H1 (cell line): ENCODE data around the gene IL10. TPM values are rescaled to one million over a fixed set of nuclear protein-coding genes. Genes with fewer than 3 reads are reported as not detected.

ENCODE experiments used
- CTCF ChIA-PET: fragments of 300-600 bp; sonication (Branson Sonifier 250); formaldehyde crosslinking; loops from one replicate; lab custom pipeline; 2021; ENCODE audit not compliant: partially characterized antibody; lab: Charles Lee
- POLR2A ChIA-PET: fragments of 300-600 bp; sonication (Branson Sonifier 250); formaldehyde crosslinking; loops from one replicate; lab custom pipeline; 2021; ENCODE audit warnings: inconsistent platforms; ENCODE audit not compliant: partially characterized antibody; lab: Charles Lee
- DNase-seq, 2 experiments: peaks; one replicate each; pipeline versions ENCODE4 v3.0.0 to v3.0.0-alpha.2; 2010 to 2022; ENCODE audit warnings: low spot score in 2 of 2, low read depth in 1 of 2, mixed read lengths in 1 of 2
- FAIRE-seq: peaks from 2 replicates; lab custom pipeline; 2011; peaks lifted over from hg19 to GRCh38; lab: Jason Lieb, UNC
- H2AFZ ChIP-seq: 2 replicates; pipeline ENCODE4 v1.8.1; 2012; ENCODE audit warnings: low read length, inconsistent platforms
- H2AK5ac ChIP-seq: 2 replicates; pipeline ENCODE4 v1.6.1; 2013; ENCODE audit warnings: low read depth, low read length
- H2BK120ac ChIP-seq: replicated peaks from 2 replicates; pipeline ENCODE3; 2013; ENCODE audit warnings: low read depth, low read length, inconsistent platforms
- H2BK12ac ChIP-seq: 2 replicates; pipeline ENCODE4 v1.6.1; 2013; ENCODE audit warnings: low read depth, low read length
- H2BK15ac ChIP-seq: 2 replicates; pipeline ENCODE4 v1.6.1; 2013; ENCODE audit warnings: low read length
- H2BK20ac ChIP-seq: 2 replicates; pipeline ENCODE4 v1.6.1; 2013; ENCODE audit warnings: low read length
- H2BK5ac ChIP-seq: 2 replicates; pipeline ENCODE4 v1.6.1; 2013; ENCODE audit warnings: low read depth, low read length
- H3K14ac ChIP-seq: 2 replicates; pipeline ENCODE4 v1.6.1; 2013; ENCODE audit warnings: inconsistent platforms; ENCODE audit not compliant: insufficient read length
- H3K18ac ChIP-seq: 2 replicates; pipeline ENCODE4 v1.6.1; 2013; ENCODE audit warnings: low read length; ENCODE audit errors: extremely low read depth
- H3K23ac ChIP-seq: 2 replicates; pipeline ENCODE4 v1.6.1; 2013; ENCODE audit warnings: inconsistent platforms; ENCODE audit not compliant: insufficient read length
- H3K23me2 ChIP-seq: 2 replicates; pipeline ENCODE4 v1.6.1; 2013; ENCODE audit warnings: low read depth, low read length
- H3K27ac ChIP-seq: 2 replicates; pipeline ENCODE4 v1.6.1; 2011; ENCODE audit warnings: low read depth, low read length, inconsistent platforms
- H3K27me3 ChIP-seq, 4 experiments: replicated peaks in 1 of 4; 1 replicate in 1 of 4; 2 replicates in 3 of 4; pipeline versions ENCODE4 v1.6.1 to v1.8.1; 2011 to 2013; ENCODE audit warnings: low read length in 3 of 4, mild to moderate bottlenecking in 3 of 4, inconsistent platforms in 2 of 4, mixed read lengths in 2 of 4, moderate library complexity in 1 of 4; ENCODE audit not compliant: control insufficient read depth in 3 of 4, insufficient read depth in 3 of 4; ENCODE audit errors: extremely low read depth in 1 of 4
- H3K36me3 ChIP-seq, 4 experiments: 2 replicates each; pipeline versions ENCODE4 v1.6.1 to v1.8.1; 2011 to 2013; ENCODE audit warnings: mild to moderate bottlenecking in 4 of 4, low read length in 3 of 4, moderate library complexity in 2 of 4, control low read depth in 1 of 4, inconsistent platforms in 1 of 4; ENCODE audit not compliant: insufficient read depth in 4 of 4, control insufficient read depth in 2 of 4
- H3K4ac ChIP-seq: replicated peaks from 2 replicates; pipeline ENCODE3; 2013; ENCODE audit warnings: low read length, low read depth, mixed read lengths, inconsistent platforms; ENCODE audit not compliant: insufficient read length
- H3K4me1 ChIP-seq, 4 experiments: replicated peaks in 1 of 4; 1 replicate in 1 of 4; 2 replicates in 3 of 4; pipeline versions ENCODE4 v1.6.1 to v1.8.1; 2011 to 2013; ENCODE audit warnings: low read length in 3 of 4, inconsistent platforms in 2 of 4, mixed read lengths in 1 of 4; ENCODE audit not compliant: insufficient read depth in 4 of 4, control insufficient read depth in 3 of 4
- H3K4me2 ChIP-seq, 2 experiments: 2 replicates each; pipeline versions ENCODE4 v1.6.1 to v1.8.1; 2011 to 2013; ENCODE audit warnings: low read depth in 2 of 2, low read length in 2 of 2, control low read depth in 1 of 2, inconsistent platforms in 1 of 2, mild to moderate bottlenecking in 1 of 2; ENCODE audit not compliant: insufficient read depth in 1 of 2
- H3K4me3 ChIP-seq, 4 experiments: fragments of 200-600, 300-600 bp in 1 of 4; sonication (generic), shearing (Covaris generic), sonication (Bioruptor Twin) in 1 of 4; 2 replicates each; pipeline versions ENCODE4 v1.5.1 to v1.8.1; 2011 to 2016; ENCODE audit warnings: low read length in 4 of 4, low read depth in 3 of 4, control low read depth in 2 of 4, inconsistent platforms in 2 of 4, mild to moderate bottlenecking in 2 of 4, mixed read lengths in 1 of 4, moderate library complexity in 1 of 4; ENCODE audit not compliant: insufficient read depth in 2 of 4; ENCODE audit errors: extremely low read depth in 1 of 4
- H3K56ac ChIP-seq: replicated peaks from 2 replicates; pipeline ENCODE3; 2013; ENCODE audit warnings: low read depth, mild to moderate bottlenecking, mixed read lengths, low read length, inconsistent platforms; ENCODE audit not compliant: insufficient read length
- H3K79me1 ChIP-seq: 2 replicates; pipeline ENCODE4 v1.6.1; 2013; ENCODE audit warnings: low read depth, low read length, control low read depth
- H3K79me2 ChIP-seq, 2 experiments: 2 replicates each; pipeline versions ENCODE4 v1.6.1 to v1.8.1; 2012 to 2013; ENCODE audit warnings: low read length in 2 of 2, mild to moderate bottlenecking in 2 of 2, inconsistent platforms in 1 of 2; ENCODE audit not compliant: insufficient read depth in 2 of 2, control insufficient read depth in 1 of 2
- H3K9ac ChIP-seq, 4 experiments: replicated peaks in 1 of 4; 1 replicate in 1 of 4; 2 replicates in 3 of 4; pipeline versions ENCODE4 v1.6.1 to v1.8.1; 2011 to 2013; ENCODE audit warnings: low read depth in 3 of 4, low read length in 3 of 4, control low read depth in 2 of 4, mild to moderate bottlenecking in 2 of 4, moderate library complexity in 2 of 4, inconsistent platforms in 1 of 4; ENCODE audit errors: extremely low read depth in 1 of 4
- H3K9me3 ChIP-seq, 2 experiments: 2 replicates each; pipeline versions ENCODE4 v1.6.1 to v1.8.1; 2012 to 2013; ENCODE audit warnings: mild to moderate bottlenecking in 2 of 2, moderate library complexity in 2 of 2, control low read depth in 1 of 2, inconsistent platforms in 1 of 2, low read depth in 1 of 2, low read length in 1 of 2, mixed read lengths in 1 of 2; ENCODE audit not compliant: insufficient read depth in 2 of 2
- H4K20me1 ChIP-seq, 2 experiments: replicated peaks in 1 of 2; 2 replicates each; pipeline versions ENCODE3 to v1.8.1; 2011 to 2013; ENCODE audit warnings: inconsistent platforms in 2 of 2, low read length in 2 of 2, mild to moderate bottlenecking in 1 of 2; ENCODE audit not compliant: insufficient read depth in 2 of 2, control insufficient read depth in 1 of 2
- H4K5ac ChIP-seq: 2 replicates; pipeline ENCODE4 v1.6.1; 2013; ENCODE audit warnings: low read length, low read depth, mixed read lengths, inconsistent platforms; ENCODE audit not compliant: insufficient read length
- H4K8ac ChIP-seq: 2 replicates; pipeline ENCODE4 v1.8.0; 2013; ENCODE audit warnings: mild to moderate bottlenecking, moderate library complexity, low read length, inconsistent platforms; ENCODE audit not compliant: insufficient read depth; ENCODE audit errors: extremely low read depth
- H4K91ac ChIP-seq: replicated peaks from 2 replicates; pipeline ENCODE3; 2013; ENCODE audit warnings: low read length, mixed read lengths, inconsistent platforms; ENCODE audit not compliant: insufficient read length
- ASH2L ChIP-seq: fragments of 200-600, 300-600 bp; sonication (generic); IDR thresholded peaks from one replicate; pipeline ENCODE4 v1.7.1; 2017; ENCODE audit warnings: low read length
- BACH1 ChIP-seq: IDR thresholded peaks from 2 replicates; pipeline ENCODE4 v1.6.1; 2012; ENCODE audit warnings: low read length, improper control_type of control experiment
- BRCA1 ChIP-seq: IDR thresholded peaks from 2 replicates; pipeline ENCODE4 v1.6.1; 2012; ENCODE audit warnings: low read depth, low read length, improper control_type of control experiment
- CEBPB ChIP-seq: IDR thresholded peaks from 2 replicates; pipeline ENCODE4 v1.6.1; 2012; ENCODE audit warnings: low read depth, low read length
- CTBP2 ChIP-seq: IDR thresholded peaks from 2 replicates; pipeline ENCODE4 v1.7.0; 2011; ENCODE audit warnings: borderline replicate concordance, mild to moderate bottlenecking, moderate library complexity, mixed read lengths, low read length; ENCODE audit not compliant: insufficient read depth, insufficient read length
- POU5F1 ChIP-seq: IDR thresholded peaks from 2 replicates; pipeline ENCODE4 v1.6.1; 2011; ENCODE audit warnings: low read depth, mild to moderate bottlenecking, low read length, moderate library complexity
- RNF2 ChIP-seq: fragments of 200-900, 300-1000 bp; sonication (generic); IDR thresholded peaks from 2 replicates; pipeline ENCODE4 v1.7.1; 2016; ENCODE audit warnings: borderline replicate concordance, low read depth, mild to moderate bottlenecking, antibody characterized with exemption, low read length; ENCODE audit not compliant: poor library complexity, severe bottlenecking; ENCODE audit errors: missing control alignments
- SIX5 ChIP-seq: IDR thresholded peaks from 2 replicates; pipeline ENCODE4 v1.6.1; 2011; ENCODE audit warnings: mild to moderate bottlenecking, low read depth, low read length
- ZNF274 ChIP-seq: IDR thresholded peaks from 2 replicates; pipeline ENCODE4 v1.7.0; 2012; ENCODE audit warnings: low read length, borderline replicate concordance; ENCODE audit errors: extremely low read depth
- WGBS, 2 experiments: shearing (Covaris generic) in 1 of 2; methylation state at CpG; one replicate each; pipeline versions ENCODE4 v1.1.6 to v1.1.7; 2013 to 2015; ENCODE audit warnings: low lambda C conversion rate in 2 of 2, mixed read lengths in 2 of 2, inconsistent platforms in 1 of 2, low coverage in 1 of 2, missing lambda C conversion rate in 1 of 2; ENCODE audit not compliant: insufficient replicate concordance in 2 of 2, insufficient coverage in 1 of 2, insufficient read length in 1 of 2; ENCODE audit errors: extremely low coverage in 1 of 2, missing lambda C conversion rate in 1 of 2; 5-methylcytosine and 5-hydroxymethylcytosine counted together
- polyA plus RNA-seq, 7 experiments: library from polyadenylated mRNA; depleted of rRNA in 3 of 7; stranded (reverse) in 5 of 7; unstranded in 2 of 7; fragments of >200 nt in 5 of 7; fragments of 200-250 nt in 2 of 7; gene quantifications; 1 replicate in 5 of 7; 2 replicates in 1 of 7; 4 replicates in 1 of 7; pipeline versions ENCODE4 v1.2.1 to v1.2.3, GENCODE V29; 2011 to 2013; ENCODE audit warnings: missing spikeins in 2 of 7, mixed read lengths in 2 of 7
- total RNA-seq: library from RNA; stranded (reverse); fragmentation: NEBNext Ultra II Directional; extraction: Animal tissue kit (Norgen Biotek cat#: 25700); gene quantifications from 2 replicates; pipeline ENCODE4 v1.2.1, GENCODE V29; 2021

IL10 gene
- total and polyA plus RNA-seq, 2 of the 8 experiments (the other 6 are each of a cell fraction or from before 2014, with no cell fraction given), result not detected

DNA sequence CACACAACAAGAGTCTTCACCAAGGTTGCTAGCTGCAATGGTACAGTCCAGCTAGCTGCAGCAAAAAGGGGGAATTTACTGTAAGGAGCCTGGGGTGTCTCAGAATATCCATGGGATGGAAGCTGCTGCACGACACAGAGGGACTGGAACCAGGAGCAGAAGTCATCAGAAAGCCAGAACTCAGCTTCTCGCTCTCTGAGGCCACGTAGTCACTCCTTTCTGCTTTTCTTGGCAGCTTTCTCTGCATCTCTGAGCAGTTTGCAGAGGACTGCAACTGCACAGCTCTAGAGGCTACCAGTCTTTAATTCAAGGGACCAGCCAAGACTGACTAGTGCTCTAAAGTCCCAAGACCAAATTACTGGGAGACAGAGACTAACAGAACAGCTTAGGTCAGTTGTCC is 27.0 kb upstream of the IL10 start:
- no peak overlapping the region for H2BK120ac ChIP-seq
- H3K4me2 ChIP-seq, result no peak overlapping the region
- H3K79me1 ChIP-seq, result no peaks in the 10 kb centered on the region
- FAIRE-seq (no peak), DNase-seq (no peak)
- H3K14ac ChIP-seq, result no peak overlapping the region
- H2BK5ac ChIP-seq, result no peak overlapping the region
- H2BK15ac ChIP-seq, result no peak overlapping the region
- no peaks in the 10 kb centered on the region for H3K9me3 ChIP-seq
- no peak overlapping the region for H4K91ac ChIP-seq
- H3K4me1 ChIP-seq, result no peaks in the 10 kb centered on the region
- H3K56ac ChIP-seq, result no peak overlapping the region
- no peak overlapping the region for H2BK20ac ChIP-seq
- H3K4ac ChIP-seq, result no peak overlapping the region
- ChIA-PET POLR2A (no interaction called here), CTCF (interaction anchor here (0.8 to 5.7 kb wide), 21 partner anchors 11 to 183 kb away, joined by 3 to 43 read pairs (median 6); partner anchors contain the start of genes IL10 and IL19)
- no peak overlapping the region for H2AK5ac ChIP-seq
- no peak overlapping the region for H2BK12ac ChIP-seq
- no peaks in the 10 kb centered on the region for H4K20me1 ChIP-seq
- H2AFZ ChIP-seq, result no peak overlapping the region
- no peaks in the 10 kb centered on the region for H3K23me2 ChIP-seq
- H3K27ac ChIP-seq, result no peak overlapping the region
- H4K8ac ChIP-seq, result no peak overlapping the region
- no peaks in the 10 kb centered on the region for H3K36me3 ChIP-seq
- no peak overlapping the region for H3K18ac ChIP-seq
- no peaks in the 10 kb centered on the region for H3K27me3 ChIP-seq
- H3K4me3 ChIP-seq, result no peak overlapping the region
- no peak overlapping the region for H3K23ac ChIP-seq
- TF ChIP-seq ZNF274, result no peak
- no peak for TF ChIP-seq BACH1
- no peak for TF ChIP-seq ASH2L
- TF ChIP-seq SIX5, result no peak
- no peak for TF ChIP-seq CTBP2
- no peak for TF ChIP-seq BRCA1
- TF ChIP-seq POU5F1, result no peak
- no peak for TF ChIP-seq CEBPB
- TF ChIP-seq RNF2, result no peak
- no peak overlapping the region for H4K5ac ChIP-seq
- 84% methylated on average over 3 of the region's 3 CpGs; no CpG with 5 or more reads in 1 of the 2 experiments for WGBS, 2 experiments
- H3K79me2 ChIP-seq, result no peaks in the 10 kb centered on the region
- H3K9ac ChIP-seq, result no peak overlapping the region
